MM.1S (cell line): ENCODE measurements around the gene PSMD1.

Source experiments
- DNase-seq: peaks from one replicate; pipeline ENCODE4 v3.0.0-alpha.2; 2015
- H2AFZ ChIP-seq: fragments of 300-600 bp; sonication (generic); 2 replicates; pipeline ENCODE4 v1.6.0; 2016; ENCODE audit warnings: antibody characterized with exemption, low read length
- H3F3A ChIP-seq: fragments of 300-600 bp; sonication (generic); 2 replicates; pipeline ENCODE4 v1.6.1; 2016; ENCODE audit warnings: mild to moderate bottlenecking, antibody characterized with exemption, low read length, moderate library complexity, mixed read lengths; ENCODE audit not compliant: insufficient read depth
- H3K27ac ChIP-seq: fragments of 300-600 bp; sonication (generic); 2 replicates; pipeline ENCODE4 v1.5.1; 2016; ENCODE audit warnings: mild to moderate bottlenecking, low read length
- H3K27me3 ChIP-seq: fragments of 300-600 bp; sonication (generic); replicated peaks from 2 replicates; pipeline ENCODE4 v1.6.0; 2016; ENCODE audit warnings: low read length; ENCODE audit not compliant: insufficient read depth
- H3K36me3 ChIP-seq: fragments of 300-600 bp; sonication (generic); replicated peaks from 2 replicates; pipeline ENCODE4 v1.6.1; 2016; ENCODE audit warnings: mild to moderate bottlenecking, low read length, mixed read lengths; ENCODE audit not compliant: insufficient read depth
- H3K4me1 ChIP-seq: fragments of 300-600 bp; sonication (generic); 2 replicates; pipeline ENCODE4 v1.6.1; 2016; ENCODE audit warnings: low read length, mixed read lengths
- H3K4me2 ChIP-seq: fragments of 300-600 bp; sonication (generic); 2 replicates; pipeline ENCODE4 v1.6.0; 2016; ENCODE audit warnings: low read depth, low read length
- H3K4me3 ChIP-seq: fragments of 300-600 bp; sonication (generic); 2 replicates; pipeline ENCODE4 v1.5.1; 2016; ENCODE audit warnings: low read length, mixed read lengths
- H3K79me2 ChIP-seq: fragments of 300-600 bp; sonication (generic); 2 replicates; pipeline ENCODE4 v1.6.1; 2016; ENCODE audit warnings: mixed run types, low read length, mixed read lengths
- H3K9ac ChIP-seq: fragments of 300-600 bp; sonication (generic); 2 replicates; pipeline ENCODE4 v1.6.1; 2016; ENCODE audit warnings: low read length, mixed read lengths
- H3K9me2 ChIP-seq: fragments of 300-600 bp; sonication (generic); replicated peaks from 2 replicates; pipeline ENCODE4 v1.6.1; 2016; ENCODE audit warnings: mild to moderate bottlenecking, low read length, mixed read lengths; ENCODE audit not compliant: insufficient read depth
- H3K9me3 ChIP-seq: fragments of 300-600 bp; sonication (generic); replicated peaks from 2 replicates; pipeline ENCODE4 v1.6.1; 2016; ENCODE audit warnings: mild to moderate bottlenecking, low read length, mixed read lengths; ENCODE audit not compliant: insufficient read depth
- H4K20me1 ChIP-seq: fragments of 300-600 bp; sonication (generic); 2 replicates; pipeline ENCODE4 v1.6.1; 2016; ENCODE audit warnings: mild to moderate bottlenecking, low read length, moderate library complexity, mixed read lengths; ENCODE audit not compliant: insufficient read depth
- EZH2 ChIP-seq: fragments of 300-600 bp; sonication (generic); optimal IDR thresholded peaks from 2 replicates; pipeline ENCODE3; 2017; ENCODE audit warnings: low read depth, mild to moderate bottlenecking, antibody characterized with exemption, low read length, mixed read lengths
- EZH2phosphoT487 ChIP-seq: fragments of 300-600 bp; sonication (generic); IDR thresholded peaks from 2 replicates; pipeline ENCODE4 v1.6.1; 2018; ENCODE audit warnings: antibody characterized with exemption, low read length
- TF ChIP-seq, protein P1 (sequence below): fragments of 300-600 bp; sonication (generic); IDR thresholded peaks from 2 replicates; pipeline ENCODE4 v1.5.1; 2016; ENCODE audit warnings: antibody characterized with exemption, low read length, mixed read lengths

PSMD1 gene

DNA sequence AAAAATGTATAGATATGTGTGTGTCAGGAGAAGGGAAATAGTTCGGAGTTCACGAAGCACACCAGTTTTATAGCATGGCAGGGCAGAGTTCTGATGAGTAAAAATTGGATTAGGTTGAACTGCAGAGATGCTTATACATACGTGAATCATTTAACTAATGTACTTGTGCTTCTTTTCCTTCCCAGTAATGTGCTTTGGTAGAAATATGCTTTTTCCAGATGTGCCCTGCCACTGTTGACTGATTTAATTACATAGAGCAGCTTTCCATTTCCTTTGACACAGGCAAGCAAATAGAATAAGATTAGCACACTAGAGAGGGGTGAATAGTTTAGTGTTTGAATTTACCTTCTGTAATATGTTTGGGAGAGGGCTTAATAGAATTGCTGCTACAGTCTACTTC lies 112.8 kb downstream of the PSMD1 start:
- Histone ChIP-seq H4K20me1 (no peaks in the 10 kb centered on the region), H3K79me2 (no peaks in the 10 kb centered on the region), H3K4me3 (no peak overlapping the region), H3K9me3 (no peaks in the 10 kb centered on the region), H3K27ac (no peak overlapping the region), H3K27me3 (no peaks in the 10 kb centered on the region), H3K4me2 (no peak overlapping the region), H3K4me1 (no peaks in the 10 kb centered on the region), H3K36me3 (no peaks in the 10 kb centered on the region; the same call in 1 of the 2 replicates), H3K9ac (no peak overlapping the region), H3K9me2 (no peaks in the 10 kb centered on the region), H3F3A (no peaks in the 10 kb centered on the region), H2AFZ (no peak overlapping the region)
- TF ChIP-seq, protein P1, sequence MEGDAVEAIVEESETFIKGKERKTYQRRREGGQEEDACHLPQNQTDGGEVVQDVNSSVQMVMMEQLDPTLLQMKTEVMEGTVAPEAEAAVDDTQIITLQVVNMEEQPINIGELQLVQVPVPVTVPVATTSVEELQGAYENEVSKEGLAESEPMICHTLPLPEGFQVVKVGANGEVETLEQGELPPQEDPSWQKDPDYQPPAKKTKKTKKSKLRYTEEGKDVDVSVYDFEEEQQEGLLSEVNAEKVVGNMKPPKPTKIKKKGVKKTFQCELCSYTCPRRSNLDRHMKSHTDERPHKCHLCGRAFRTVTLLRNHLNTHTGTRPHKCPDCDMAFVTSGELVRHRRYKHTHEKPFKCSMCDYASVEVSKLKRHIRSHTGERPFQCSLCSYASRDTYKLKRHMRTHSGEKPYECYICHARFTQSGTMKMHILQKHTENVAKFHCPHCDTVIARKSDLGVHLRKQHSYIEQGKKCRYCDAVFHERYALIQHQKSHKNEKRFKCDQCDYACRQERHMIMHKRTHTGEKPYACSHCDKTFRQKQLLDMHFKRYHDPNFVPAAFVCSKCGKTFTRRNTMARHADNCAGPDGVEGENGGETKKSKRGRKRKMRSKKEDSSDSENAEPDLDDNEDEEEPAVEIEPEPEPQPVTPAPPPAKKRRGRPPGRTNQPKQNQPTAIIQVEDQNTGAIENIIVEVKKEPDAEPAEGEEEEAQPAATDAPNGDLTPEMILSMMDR, result no peak
- TF ChIP-seq EZH2phosphoT487 (no peak), EZH2 (no peak)
- DNase-seq, result no peak

GRCh38 chr2:231170055-231170454 lies 113.4 kb downstream of the PSMD1 start:
- no peaks in the 10 kb centered on the region; the same call in 1 of the 2 replicates for H3K36me3 ChIP-seq
- H3F3A ChIP-seq, result no peaks in the 10 kb centered on the region
- no peak overlapping the region for H3K4me2 ChIP-seq
- H3K9ac ChIP-seq, result no peak overlapping the region
- H2AFZ ChIP-seq, result no peak overlapping the region
- H3K4me1 ChIP-seq, result no peaks in the 10 kb centered on the region
- no peak for TF ChIP-seq EZH2phosphoT487
- TF ChIP-seq, protein P1, result no peak
- no peak for TF ChIP-seq EZH2
- H3K9me2 ChIP-seq, result no peaks in the 10 kb centered on the region
- no peak overlapping the region for H3K27ac ChIP-seq
- H3K4me3 ChIP-seq, result no peak overlapping the region
- H3K79me2 ChIP-seq, result no peaks in the 10 kb centered on the region
- no peaks in the 10 kb centered on the region for H4K20me1 ChIP-seq
- no peaks in the 10 kb centered on the region for H3K27me3 ChIP-seq
- DNase-seq, result no peak
- H3K9me3 ChIP-seq, result no peaks in the 10 kb centered on the region

- Histone ChIP-seq H3K9ac (no peak overlapping the region), H3K4me2 (no peak overlapping the region), H3K79me2 (no peaks in the 10 kb centered on the region), H3K4me1 (no peaks in the 10 kb centered on the region), H3K9me3 (no peaks in the 10 kb centered on the region), H3F3A (no peaks in the 10 kb centered on the region), H3K27ac (no peak overlapping the region), H4K20me1 (no peaks in the 10 kb centered on the region), H2AFZ (no peak overlapping the region), H3K36me3 (no peaks in the 10 kb centered on the region; the same call in 1 of the 2 replicates), H3K27me3 (no peaks in the 10 kb centered on the region), H3K4me3 (no peak overlapping the region), H3K9me2 (no peaks in the 10 kb centered on the region)
- no peak for DNase-seq
- TF ChIP-seq EZH2, result no peak
- no peak for TF ChIP-seq EZH2phosphoT487
- TF ChIP-seq, protein P1, result no peak
These were observed 115.4 kb downstream of the PSMD1 start for GRCh38 chr2:231172025-231172424.
